ENCODE data around the gene CDK11A. TPM values are rescaled to one million over a fixed set of nuclear protein-coding genes. Genes with fewer than 3 reads are reported as not detected.

Gene CDK11A
- polyA plus RNA-seq, 3 donors, result 4.4 to 80.1 (median 13.3) TPM

DNA sequence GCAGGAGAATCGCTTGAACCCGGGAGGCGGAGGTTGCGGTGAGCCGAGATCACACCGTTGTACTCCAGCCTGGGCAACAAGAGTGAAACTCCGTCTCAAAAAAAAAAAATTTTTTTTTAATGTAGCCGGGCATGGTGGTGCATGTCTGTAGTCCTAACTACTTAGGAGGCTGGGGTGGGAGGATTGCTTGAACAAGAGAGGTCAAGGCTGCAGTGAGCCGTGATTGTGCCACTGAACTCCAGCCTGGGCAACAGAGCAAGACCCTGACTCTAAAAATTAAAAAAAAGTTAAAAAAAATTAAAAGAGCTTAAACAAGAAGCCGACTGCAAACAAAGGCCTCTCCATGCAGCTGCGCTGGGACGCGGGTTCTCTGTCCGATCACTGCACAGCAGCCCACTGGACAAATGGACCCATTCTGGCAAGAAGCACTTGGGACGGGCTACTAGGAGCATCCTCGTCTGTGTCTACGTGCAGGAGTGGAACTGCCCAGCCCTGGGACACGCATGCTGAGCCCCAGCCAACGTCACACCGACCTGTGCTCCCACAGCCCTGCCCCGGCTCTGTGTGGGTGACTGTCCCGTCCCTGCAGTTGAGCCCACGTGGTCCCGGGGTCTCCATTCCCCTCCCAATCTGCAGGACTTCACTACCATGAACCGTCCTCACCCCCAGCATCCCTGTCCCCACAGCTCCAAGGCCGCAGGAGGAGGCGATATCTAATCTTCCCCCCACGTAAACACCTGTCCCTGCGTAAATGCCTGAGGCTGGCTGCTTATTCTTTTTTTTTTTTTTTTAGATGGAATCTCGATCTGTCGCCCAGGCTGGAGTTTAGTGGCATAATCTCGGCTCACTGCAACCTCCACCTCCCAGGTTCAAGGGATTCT, 43.9 kb downstream of the CDK11A start:
- peaks cover 19 to 52% of the 10 kb centered on the region in 2 donors for H3K36me3 Mint-ChIP-seq
- peaks cover 69% of the 10 kb centered on the region for H4K20me1 ChIP-seq (ENCODE audit: insufficient read depth, low read length)
- WGBS (ENCODE audit: insufficient coverage), result 93% methylated on average over 22 of the region's 32 CpGs
- peak overlapping the region in 2 of 7 donors; percentile 20 to 21 for H3K27ac Mint-ChIP-seq
- TF ChIP-seq, protein P1, sequence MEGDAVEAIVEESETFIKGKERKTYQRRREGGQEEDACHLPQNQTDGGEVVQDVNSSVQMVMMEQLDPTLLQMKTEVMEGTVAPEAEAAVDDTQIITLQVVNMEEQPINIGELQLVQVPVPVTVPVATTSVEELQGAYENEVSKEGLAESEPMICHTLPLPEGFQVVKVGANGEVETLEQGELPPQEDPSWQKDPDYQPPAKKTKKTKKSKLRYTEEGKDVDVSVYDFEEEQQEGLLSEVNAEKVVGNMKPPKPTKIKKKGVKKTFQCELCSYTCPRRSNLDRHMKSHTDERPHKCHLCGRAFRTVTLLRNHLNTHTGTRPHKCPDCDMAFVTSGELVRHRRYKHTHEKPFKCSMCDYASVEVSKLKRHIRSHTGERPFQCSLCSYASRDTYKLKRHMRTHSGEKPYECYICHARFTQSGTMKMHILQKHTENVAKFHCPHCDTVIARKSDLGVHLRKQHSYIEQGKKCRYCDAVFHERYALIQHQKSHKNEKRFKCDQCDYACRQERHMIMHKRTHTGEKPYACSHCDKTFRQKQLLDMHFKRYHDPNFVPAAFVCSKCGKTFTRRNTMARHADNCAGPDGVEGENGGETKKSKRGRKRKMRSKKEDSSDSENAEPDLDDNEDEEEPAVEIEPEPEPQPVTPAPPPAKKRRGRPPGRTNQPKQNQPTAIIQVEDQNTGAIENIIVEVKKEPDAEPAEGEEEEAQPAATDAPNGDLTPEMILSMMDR (IDR thresholded peaks at IDR 0.05), result no peak
- H3K79me2 ChIP-seq (ENCODE audit: insufficient read depth, low read length), result peaks cover 68% of the 10 kb centered on the region
- H3K9ac ChIP-seq (ENCODE audit: insufficient read depth, low read length, poor library complexity, severe bottlenecking), result no peak overlapping the region
- peaks cover 6% of the 10 kb centered on the region for H3K4me1 Mint-ChIP-seq
- H3K9me3 Mint-ChIP-seq, result no peaks in the 10 kb centered on the region
- H3K4me2 ChIP-seq (replicated peaks; ENCODE audit: extremely low read depth, low read length, poor library complexity, severe bottlenecking), result no peak overlapping the region
- H2AFZ ChIP-seq (ENCODE audit: insufficient read depth, low read depth, low read length, poor library complexity, severe bottlenecking), result no peak overlapping the region
- DNase-seq, result no peak
- H3K27me3 ChIP-seq (ENCODE audit: control insufficient read depth in 2 of 2, insufficient read depth in 2 of 2, low read length in 2 of 2), result no peaks in the 10 kb centered on the region
- no peak overlapping the region for H3K4me3 ChIP-seq (replicated peaks in 1 of 3; ENCODE audit: low read depth in 2 of 3, low read length in 3 of 3)
- H3K4me3 Mint-ChIP-seq, result no peak overlapping the region
- intact Hi-C loops (cut with micrococcal nuclease), result loop anchor here in 1 of 2 donors (10.0 kb wide), 1 partner anchor 105 kb away; the partner anchor contains the start of gene SSU72
- H3K9me3 ChIP-seq (replicated peaks in 1 of 2; ENCODE audit: control insufficient read depth in 1 of 2, insufficient read depth in 1 of 2, low read length in 2 of 2), result no peaks in the 10 kb centered on the region
- no peaks in the 10 kb centered on the region for H3K4me1 ChIP-seq (ENCODE audit: control insufficient read depth in 1 of 2, insufficient read depth in 2 of 2, low read length in 2 of 2)
- H3K36me3 ChIP-seq (replicated peaks in 1 of 2; ENCODE audit: control insufficient read depth in 1 of 2, insufficient read depth in 2 of 2, low read length in 2 of 2), result peaks cover 6 to 22% of the 10 kb centered on the region in 2 donors
- H3K27ac ChIP-seq (ENCODE audit: low read depth in 1 of 2, low read length in 2 of 2), result no peak overlapping the region
- peaks cover 0 to 4% (median 0%) of the 10 kb centered on the region in 3 donors for H3K27me3 Mint-ChIP-seq (ENCODE audit: low read depth in 3 of 3)

DNA sequence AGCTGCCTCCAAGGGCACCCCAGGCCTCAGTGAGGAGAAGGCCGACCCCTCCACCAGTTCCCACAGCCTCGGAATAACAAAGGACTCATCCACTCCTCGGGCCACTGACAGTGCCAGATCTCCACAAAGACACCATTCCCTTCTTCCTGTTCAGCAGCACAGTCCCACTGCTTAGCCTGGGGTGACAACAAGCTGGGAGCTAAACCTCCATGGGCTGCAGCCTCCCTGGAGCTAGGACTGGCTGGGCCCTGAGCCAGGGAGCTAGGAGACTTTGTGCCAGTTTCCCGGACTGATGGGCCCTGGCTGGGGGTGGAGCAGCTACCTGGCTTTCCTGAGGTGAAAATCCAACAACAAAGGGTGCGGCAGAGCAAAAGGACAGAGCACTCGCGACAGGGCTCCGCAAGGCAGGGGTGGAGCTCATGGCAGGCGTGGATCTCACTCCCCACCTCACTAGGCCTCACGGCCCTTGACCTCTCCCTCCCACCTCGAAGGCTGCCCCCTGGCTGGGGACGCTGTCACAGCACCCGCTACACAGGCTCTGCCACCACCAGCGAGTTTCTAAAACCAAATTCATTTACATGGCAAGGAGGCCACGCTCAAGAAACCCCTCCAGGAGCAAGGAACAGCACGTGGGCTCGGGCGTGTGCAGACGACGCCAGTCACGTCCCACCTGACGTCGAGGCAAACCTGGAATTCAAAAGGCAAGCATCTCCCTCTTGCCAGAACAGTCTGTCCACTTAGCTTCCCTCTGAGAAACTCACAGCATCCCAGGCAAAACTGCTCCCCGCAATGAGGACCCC, 45.4 kb downstream of the CDK11A start:
- H3K4me3 Mint-ChIP-seq, result no peak overlapping the region
- H3K9me3 ChIP-seq (replicated peaks in 1 of 2; ENCODE audit: control insufficient read depth in 1 of 2, insufficient read depth in 1 of 2, low read length in 2 of 2), result no peaks in the 10 kb centered on the region
- H3K36me3 ChIP-seq (replicated peaks in 1 of 2; ENCODE audit: control insufficient read depth in 1 of 2, insufficient read depth in 2 of 2, low read length in 2 of 2), result peaks cover 9 to 18% of the 10 kb centered on the region in 2 donors
- DNase-seq, result no peak
- H3K4me1 ChIP-seq (ENCODE audit: control insufficient read depth in 1 of 2, insufficient read depth in 2 of 2, low read length in 2 of 2), result no peaks in the 10 kb centered on the region
- H3K4me1 Mint-ChIP-seq, result peaks cover 6% of the 10 kb centered on the region
- no peak overlapping the region for H3K9ac ChIP-seq (ENCODE audit: insufficient read depth, low read length, poor library complexity, severe bottlenecking)
- intact Hi-C loops (cut with micrococcal nuclease), result no loop called here
- H4K20me1 ChIP-seq (ENCODE audit: insufficient read depth, low read length), result peaks cover 58% of the 10 kb centered on the region
- peaks cover 58% of the 10 kb centered on the region for H3K79me2 ChIP-seq (ENCODE audit: insufficient read depth, low read length)
- no peak overlapping the region for H3K4me3 ChIP-seq (replicated peaks in 1 of 3; ENCODE audit: low read depth in 2 of 3, low read length in 3 of 3)
- no peaks in the 10 kb centered on the region for H3K27me3 ChIP-seq (ENCODE audit: control insufficient read depth in 2 of 2, insufficient read depth in 2 of 2, low read length in 2 of 2)
- no peak overlapping the region for H3K4me2 ChIP-seq (replicated peaks; ENCODE audit: extremely low read depth, low read length, poor library complexity, severe bottlenecking)
- no peak overlapping the region for H2AFZ ChIP-seq (ENCODE audit: insufficient read depth, low read depth, low read length, poor library complexity, severe bottlenecking)
- no peak overlapping the region for H3K27ac ChIP-seq (ENCODE audit: low read depth in 1 of 2, low read length in 2 of 2)
- peaks cover 0 to 4% (median 0%) of the 10 kb centered on the region in 3 donors for H3K27me3 Mint-ChIP-seq (ENCODE audit: low read depth in 3 of 3)
- peak overlapping the region in 3 of 7 donors; percentile 36 to 70 (median 51) for H3K27ac Mint-ChIP-seq
- peaks cover 19 to 45% of the 10 kb centered on the region in 2 donors for H3K36me3 Mint-ChIP-seq
- 92% methylated on average over 23 of the region's 24 CpGs for WGBS (ENCODE audit: insufficient coverage)
- H3K9me3 Mint-ChIP-seq, result no peaks in the 10 kb centered on the region
- TF ChIP-seq, protein P1 (IDR thresholded peaks at IDR 0.05), result no peak

Measured in CD14-positive monocyte (primary cell).